NCI-H128 (cell line): ENCODE measurements around the gene FGF14.
A peak's percentile ranks its signal among the peaks of the same experiment; 100 is the strongest.

ENCODE experiments used
- DNase-seq: peaks from one replicate; lab custom pipeline; 2025; ENCODE audit not compliant: unreplicated experiment; lab: John Stamatoyannopoulos, UW

The FGF14 gene

GRCh38 chr13:101944521-101944920 is 457.3 kb downstream of the FGF14 start:
- DNase-seq = no peak

GRCh38 chr13:101942535-101943157 is 459.2 kb downstream of the FGF14 start:
- no peak for DNase-seq

GRCh38 chr13:101942038-101942437 is 459.8 kb downstream of the FGF14 start:
- DNase-seq = peak; percentile 52

- no peak for DNase-seq
Observed at GRCh38 chr13:101941095-101941783, 460.6 kb downstream of the FGF14 start.

GRCh38 chr13:101939370-101939769 is 462.5 kb downstream of the FGF14 start:
- no peak for DNase-seq

- no peak for DNase-seq
Observed at GRCh38 chr13:101935828-101936227, 466.0 kb downstream of the FGF14 start.

- no peak for DNase-seq
Observed at GRCh38 chr13:101931186-101931585, 470.7 kb downstream of the FGF14 start.

GRCh38 chr13:101930331-101930730 is 471.5 kb downstream of the FGF14 start:
- DNase-seq = no peak

- DNase-seq = no peak
Observed at GRCh38 chr13:101925731-101926130, 476.1 kb downstream of the FGF14 start.

- DNase-seq = no peak
Observed at GRCh38 chr13:101919541-101920181, 482.2 kb downstream of the FGF14 start.

- peak; percentile 75 for DNase-seq
Observed at GRCh38 chr13:101917833-101918661, 483.8 kb downstream of the FGF14 start.

- DNase-seq = peak; percentile 67
Observed at GRCh38 chr13:101917475-101917810, 484.4 kb downstream of the FGF14 start.

GRCh38 chr13:101916775-101917474 is 484.9 kb downstream of the FGF14 start:
- DNase-seq = no peak

- DNase-seq = no peak
Observed at GRCh38 chr13:101916108-101916774, 485.6 kb downstream of the FGF14 start.

- no peak for DNase-seq
Observed at GRCh38 chr13:101915755-101916107, 486.1 kb downstream of the FGF14 start.

GRCh38 chr13:101915331-101915730 is 486.5 kb downstream of the FGF14 start:
- DNase-seq = peak; percentile 31

GRCh38 chr13:101911752-101912151 is 490.1 kb downstream of the FGF14 start:
- DNase-seq = no peak

GRCh38 chr13:101903890-101904289 is 498.0 kb downstream of the FGF14 start:
- no peak for DNase-seq

- no peak for DNase-seq
Observed at GRCh38 chr13:101898676-101899075, 503.2 kb downstream of the FGF14 start.

- DNase-seq = no peak
Observed at GRCh38 chr13:101896541-101896940, 505.3 kb downstream of the FGF14 start.
